H1 (cell line): ENCODE measurements around the gene MLC1. TPM values are rescaled to one million over a fixed set of nuclear protein-coding genes. Genes with fewer than 3 reads are reported as not detected.

ENCODE experiments used
- ASH2L ChIP-seq: fragments of 200-600, 300-600 bp; sonication (generic); IDR thresholded peaks from one replicate; pipeline ENCODE4 v1.7.1; 2017; ENCODE audit warnings: low read length
- CBX8 ChIP-seq: fragments of 300-800, 300-1000 bp; sonication (generic); IDR thresholded peaks from 2 replicates; pipeline ENCODE4 v1.7.1; 2016; ENCODE audit warnings: low read depth, low read length, borderline replicate concordance
- CEBPB ChIP-seq: IDR thresholded peaks from 2 replicates; pipeline ENCODE4 v1.6.1; 2012; ENCODE audit warnings: low read depth, low read length
- CHD2 ChIP-seq: IDR thresholded peaks from 2 replicates; pipeline ENCODE4 v1.6.1; 2012; ENCODE audit warnings: low read length, improper control_type of control experiment
- JUN ChIP-seq: IDR thresholded peaks from 2 replicates; pipeline ENCODE4 v1.6.1; 2011; ENCODE audit warnings: low read depth, mild to moderate bottlenecking, improper control_type of control experiment, low read length
- KDM1A ChIP-seq: fragments of 200-600, 300-600 bp; sonication (generic); IDR thresholded peaks from 2 replicates; pipeline ENCODE4 v1.7.1; 2016; ENCODE audit warnings: mild to moderate bottlenecking, low read length, borderline replicate concordance
- KDM5A ChIP-seq: fragments of 200-600 bp; IDR thresholded peaks from 2 replicates; pipeline ENCODE4 v1.7.1; 2012; ENCODE audit warnings: mild to moderate bottlenecking, low read length, inconsistent platforms, mixed read lengths
- MAFK ChIP-seq: IDR thresholded peaks from 2 replicates; pipeline ENCODE4 v1.6.1; 2012; ENCODE audit warnings: low read depth, mild to moderate bottlenecking, improper control_type of control experiment, low read length
- RNF2 ChIP-seq: fragments of 200-900, 300-1000 bp; sonication (generic); IDR thresholded peaks from 2 replicates; pipeline ENCODE4 v1.7.1; 2016; ENCODE audit warnings: borderline replicate concordance, low read depth, mild to moderate bottlenecking, antibody characterized with exemption, low read length; ENCODE audit not compliant: poor library complexity, severe bottlenecking; ENCODE audit errors: missing control alignments
- SAP30 ChIP-seq: fragments of 300-600 bp; sonication (generic); IDR thresholded peaks from 2 replicates; pipeline ENCODE4 v1.7.1; 2012; ENCODE audit warnings: low read length, moderate library complexity, mild to moderate bottlenecking, inconsistent platforms; ENCODE audit not compliant: insufficient read depth, insufficient replicate concordance
- SP1 ChIP-seq: IDR thresholded peaks from 2 replicates; pipeline ENCODE4 v1.6.1; 2011; ENCODE audit warnings: low read depth, low read length
- USF2 ChIP-seq: IDR thresholded peaks from 2 replicates; pipeline ENCODE4 v1.6.1; 2011; ENCODE audit warnings: low read length, improper control_type of control experiment
- polyA plus RNA-seq, 7 experiments: library from polyadenylated mRNA; depleted of rRNA in 3 of 7; stranded (reverse) in 5 of 7; unstranded in 2 of 7; fragments of >200 nt in 5 of 7; fragments of 200-250 nt in 2 of 7; gene quantifications; 1 replicate in 5 of 7; 2 replicates in 1 of 7; 4 replicates in 1 of 7; pipeline versions ENCODE4 v1.2.1 to v1.2.3, GENCODE V29; 2011 to 2013; ENCODE audit warnings: missing spikeins in 2 of 7, mixed read lengths in 2 of 7
- total RNA-seq: library from RNA; stranded (reverse); fragmentation: NEBNext Ultra II Directional; extraction: Animal tissue kit (Norgen Biotek cat#: 25700); gene quantifications from 2 replicates; pipeline ENCODE4 v1.2.1, GENCODE V29; 2021
- TF ChIP-seq, protein P1 (sequence below): IDR thresholded peaks from 2 replicates; pipeline ENCODE4 v1.6.1; 2012; ENCODE audit warnings: inconsistent platforms
- TF ChIP-seq, protein P2 (sequence below): IDR thresholded peaks from 2 replicates; pipeline ENCODE4 v1.6.1; 2012; ENCODE audit warnings: inconsistent platforms

The MLC1 gene
- total and polyA plus RNA-seq, 2 of the 8 experiments (the other 6 are each of a cell fraction or from before 2014, with no cell fraction given), result 0.20 TPM; not detected in 1

- TF ChIP-seq, protein P1, sequence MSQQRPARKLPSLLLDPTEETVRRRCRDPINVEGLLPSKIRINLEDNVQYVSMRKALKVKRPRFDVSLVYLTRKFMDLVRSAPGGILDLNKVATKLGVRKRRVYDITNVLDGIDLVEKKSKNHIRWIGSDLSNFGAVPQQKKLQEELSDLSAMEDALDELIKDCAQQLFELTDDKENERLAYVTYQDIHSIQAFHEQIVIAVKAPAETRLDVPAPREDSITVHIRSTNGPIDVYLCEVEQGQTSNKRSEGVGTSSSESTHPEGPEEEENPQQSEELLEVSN, result peak; percentile 84
- TF ChIP-seq SAP30, result no peak
- TF ChIP-seq CBX8, result no peak
- TF ChIP-seq CEBPB, result no peak
- TF ChIP-seq CHD2, result no peak
- no peak for TF ChIP-seq USF2
- TF ChIP-seq KDM1A, result no peak
- TF ChIP-seq MAFK, result no peak
- TF ChIP-seq RNF2, result no peak
- TF ChIP-seq KDM5A, result no peak
- TF ChIP-seq, protein P2, sequence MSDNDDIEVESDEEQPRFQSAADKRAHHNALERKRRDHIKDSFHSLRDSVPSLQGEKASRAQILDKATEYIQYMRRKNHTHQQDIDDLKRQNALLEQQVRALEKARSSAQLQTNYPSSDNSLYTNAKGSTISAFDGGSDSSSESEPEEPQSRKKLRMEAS, result peak; percentile 65
- TF ChIP-seq SP1, result no peak
- no peak for TF ChIP-seq ASH2L
- no peak for TF ChIP-seq JUN
- TF ChIP-seq, all 59 proteins: peak for 4
These were observed 4.6 kb upstream of the MLC1 start, which contains the start of gene MOV10L1 (continued) for GRCh38 chr22:50089682-50090411.
